Measurements from ENCODE around the gene MTTP.

DNA sequence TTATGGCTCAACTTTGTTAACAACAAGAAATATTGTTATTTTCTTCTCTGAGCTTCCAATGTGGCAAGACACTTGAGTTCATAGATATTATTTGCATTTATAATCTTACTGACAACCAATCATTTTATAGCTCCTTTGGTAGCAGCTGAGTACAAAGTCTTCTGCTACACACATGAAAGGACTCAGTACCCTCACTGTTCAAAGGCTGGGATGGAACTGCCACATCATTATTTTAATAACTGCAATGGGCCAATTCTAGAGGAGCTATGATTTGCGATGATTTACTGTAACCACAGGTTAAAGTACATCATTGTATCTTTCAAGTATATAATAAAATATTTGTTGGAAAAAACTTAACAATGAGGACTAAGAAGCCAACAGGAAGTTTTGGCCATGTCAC lies 10.9 kb downstream of the MTTP start:
- TF ChIP-seq, protein P1, sequence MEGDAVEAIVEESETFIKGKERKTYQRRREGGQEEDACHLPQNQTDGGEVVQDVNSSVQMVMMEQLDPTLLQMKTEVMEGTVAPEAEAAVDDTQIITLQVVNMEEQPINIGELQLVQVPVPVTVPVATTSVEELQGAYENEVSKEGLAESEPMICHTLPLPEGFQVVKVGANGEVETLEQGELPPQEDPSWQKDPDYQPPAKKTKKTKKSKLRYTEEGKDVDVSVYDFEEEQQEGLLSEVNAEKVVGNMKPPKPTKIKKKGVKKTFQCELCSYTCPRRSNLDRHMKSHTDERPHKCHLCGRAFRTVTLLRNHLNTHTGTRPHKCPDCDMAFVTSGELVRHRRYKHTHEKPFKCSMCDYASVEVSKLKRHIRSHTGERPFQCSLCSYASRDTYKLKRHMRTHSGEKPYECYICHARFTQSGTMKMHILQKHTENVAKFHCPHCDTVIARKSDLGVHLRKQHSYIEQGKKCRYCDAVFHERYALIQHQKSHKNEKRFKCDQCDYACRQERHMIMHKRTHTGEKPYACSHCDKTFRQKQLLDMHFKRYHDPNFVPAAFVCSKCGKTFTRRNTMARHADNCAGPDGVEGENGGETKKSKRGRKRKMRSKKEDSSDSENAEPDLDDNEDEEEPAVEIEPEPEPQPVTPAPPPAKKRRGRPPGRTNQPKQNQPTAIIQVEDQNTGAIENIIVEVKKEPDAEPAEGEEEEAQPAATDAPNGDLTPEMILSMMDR (IDR thresholded peaks at IDR 0.05; ENCODE audit: poor library complexity), result no peak
- TF ChIP-seq EZH2 (IDR thresholded peaks at IDR 0.05; ENCODE audit: borderline replicate concordance), result no peak
- no peak for TF ChIP-seq EZH2phosphoT487 (IDR thresholded peaks at IDR 0.05; ENCODE audit: low read depth, severe bottlenecking, unreplicated experiment)

All from hepatocyte (in vitro differentiated cells).